Naive B cell (primary cell): ENCODE measurements around the gene NEK11. TPM values are rescaled to one million over a fixed set of nuclear protein-coding genes. Genes with fewer than 3 reads are reported as not detected.
"Not testable (repeated sequence)": the region's sequence is repeated elsewhere in the genome, so short reads cannot be mapped to it uniquely, and the experiment has no call there.

Source experiments
- ATAC-seq, 2 donors: fragments of 150-1000 bp; cut with Tn5 transposase; 2 replicates each; pipeline ENCODE4 v1.10.0; 2021; ENCODE audit warnings: low read depth in 2 of 2, mild to moderate bottlenecking in 2 of 2, moderate library complexity in 2 of 2
- DNase-seq: peaks from one replicate; pipeline ENCODE4 v3.0.0; 2022
- H3K27ac Mint-ChIP-seq, 6 donors: one replicate each; pipeline ENCODE4 v1.8.0; 2020 to 2022; ENCODE audit warnings: mild to moderate bottlenecking in 6 of 6, mixed read lengths in 6 of 6, moderate library complexity in 5 of 6, inconsistent platforms in 2 of 6
- H3K27me3 Mint-ChIP-seq, 3 donors: one replicate each; pipeline ENCODE4 v1.8.0; 2021 to 2022; ENCODE audit warnings: mixed read lengths in 3 of 3, mild to moderate bottlenecking in 1 of 3
- H3K36me3 Mint-ChIP-seq, 2 donors: one replicate each; pipeline ENCODE4 v1.8.0; 2020 to 2022; ENCODE audit warnings: mixed read lengths in 2 of 2, inconsistent platforms in 1 of 2, mild to moderate bottlenecking in 1 of 2
- H3K4me1 Mint-ChIP-seq, 3 donors: one replicate each; pipeline ENCODE4 v1.8.0; 2020 to 2022; ENCODE audit warnings: mixed read lengths in 3 of 3, inconsistent platforms in 1 of 3, mild to moderate bottlenecking in 1 of 3, moderate library complexity in 1 of 3
- H3K4me3 Mint-ChIP-seq, 8 donors: one replicate each; pipeline ENCODE4 v1.8.0; 2020 to 2022; ENCODE audit warnings: mild to moderate bottlenecking in 8 of 8, mixed read lengths in 8 of 8, moderate library complexity in 8 of 8, inconsistent platforms in 2 of 8
- H3K9me3 Mint-ChIP-seq, 7 donors: one replicate each; pipeline ENCODE4 v1.8.0; 2020 to 2022; ENCODE audit warnings: mixed read lengths in 7 of 7, mild to moderate bottlenecking in 5 of 7, inconsistent platforms in 2 of 7, moderate library complexity in 1 of 7
- polyA plus RNA-seq, 6 donors: library from polyadenylated mRNA; unstranded; fragments of 300-500 nt; fragmentation: Illumina TruSeq; gene quantifications; one replicate each; pipeline ENCODE4 v1.2.3, GENCODE V29; 2021; ENCODE audit warnings: low read depth in 6 of 6

NEK11 gene
- polyA plus RNA-seq, 6 donors from 2014 or later: 0.52 to 1.4 (median 0.89) TPM; not detected in 1

DNA sequence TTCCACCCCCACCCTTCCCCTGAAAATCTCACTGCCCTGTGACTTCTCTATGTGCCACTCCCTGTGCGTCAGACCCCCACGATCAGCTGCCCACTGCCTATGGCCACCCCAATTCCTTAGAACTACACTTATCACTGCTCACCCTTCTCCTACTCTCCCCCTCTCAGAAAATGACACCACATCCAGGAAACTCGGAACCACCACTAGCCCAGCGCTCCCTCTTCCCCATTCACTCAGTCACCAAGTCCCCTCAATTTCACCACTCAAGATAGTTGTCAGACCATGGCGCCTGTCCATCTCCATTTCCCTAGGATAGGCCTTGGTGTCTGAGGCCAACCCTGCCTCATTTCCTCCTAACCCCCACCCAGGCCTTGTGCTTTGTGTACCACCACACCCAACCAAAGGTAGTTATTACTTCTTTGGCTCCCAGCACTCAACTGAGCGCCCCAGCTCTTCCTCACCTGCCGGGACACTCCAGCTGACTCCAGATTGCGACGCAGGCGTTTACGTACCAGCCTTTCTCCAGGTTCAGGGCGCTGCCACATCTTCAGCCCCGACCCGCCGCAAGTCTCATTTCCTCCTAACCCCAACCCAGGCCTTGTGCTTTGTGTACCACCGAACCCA, 354.3 kb downstream of the NEK11 start:
- ATAC-seq, DNase-seq, H3K27me3 Mint-ChIP-seq, H3K36me3 Mint-ChIP-seq, H3K9me3 Mint-ChIP-seq: not testable (repeated sequence)
- Mint-ChIP-seq H3K4me3 (peak overlapping the region; percentile 87 to 100 (median 98)), H3K27ac (peak overlapping the region; percentile 14 to 98 (median 84)), H3K4me1 (peaks cover 31 to 37% (median 31%) of the 10 kb centered on the region in 3 donors)

GRCh38 chr3:131381445-131382291, 355.0 kb downstream of the NEK11 start, which contains the start of gene NUDT16:
NUDT16 (plus strand) TSS chr3:131381774; CDS start chr3:131381805, 31 bp downstream.
- peak; percentile 95 to 98 for ATAC-seq
- peak within 1 kb of the TSS; percentile 76 to 98 (median 84) for H3K27ac Mint-ChIP-seq
- peaks cover 38 to 45% (median 38%) of the 10 kb centered on the region in 3 donors for H3K4me1 Mint-ChIP-seq
- no peaks in the 10 kb centered on the region for H3K9me3 Mint-ChIP-seq
- peak; percentile 98 for DNase-seq
- no peaks in the 10 kb centered on the region for H3K27me3 Mint-ChIP-seq
- H3K36me3 Mint-ChIP-seq: peaks cover 0 to 9% of the 10 kb centered on the region in 2 donors
- H3K4me3 Mint-ChIP-seq: peak within 1 kb of the TSS; percentile 87 to 100 (median 98)

- H3K27ac Mint-ChIP-seq: peak overlapping the region in 3 of 6 donors; percentile 47 to 80 (median 64)
- no peak for DNase-seq
- H3K9me3 Mint-ChIP-seq: no peaks in the 10 kb centered on the region
- peaks cover 0 to 9% of the 10 kb centered on the region in 2 donors for H3K36me3 Mint-ChIP-seq
- no peak for ATAC-seq
- H3K4me3 Mint-ChIP-seq: peak overlapping the region in 3 of 8 donors; percentile 2 to 31 (median 30)
- H3K27me3 Mint-ChIP-seq: peaks cover 0 to 5% (median 0%) of the 10 kb centered on the region in 3 donors
- peaks cover 33 to 40% (median 34%) of the 10 kb centered on the region in 3 donors for H3K4me1 Mint-ChIP-seq
Observed at GRCh38 chr3:131386429-131387165, 359.9 kb downstream of the NEK11 start.

DNA sequence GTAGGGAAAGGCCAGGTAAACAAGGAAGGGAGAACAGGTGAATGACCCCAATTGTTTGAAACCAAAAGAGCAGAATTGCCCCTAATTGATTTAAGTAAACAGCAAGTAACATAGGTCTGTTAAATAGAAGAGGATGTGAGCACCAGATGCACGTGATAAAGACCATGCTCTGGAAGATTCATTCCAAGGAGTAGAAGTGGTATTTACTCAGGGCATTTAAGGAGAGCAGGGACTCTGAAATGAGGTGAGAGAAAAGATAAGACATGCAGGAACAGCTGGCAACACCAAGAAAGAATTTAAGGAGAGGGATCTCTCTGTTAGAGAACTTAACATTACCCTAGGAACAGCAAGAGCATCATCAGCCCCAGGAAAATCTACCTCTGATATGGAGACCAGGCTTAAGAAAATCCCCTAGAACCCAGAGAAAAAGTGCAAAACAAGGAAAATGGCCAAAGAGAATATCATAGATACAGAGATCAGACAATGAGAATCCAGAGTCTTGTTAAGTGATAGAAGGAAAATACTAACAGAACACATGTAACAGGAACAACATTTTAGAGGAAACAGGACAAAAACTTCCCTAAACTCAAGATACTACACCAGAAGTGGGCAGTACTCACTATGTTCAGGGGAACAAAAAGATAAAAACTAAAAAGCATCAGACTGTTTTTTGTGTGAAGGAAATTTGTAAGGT, 361.3 kb downstream of the NEK11 start:
- peaks cover 25 to 29% (median 27%) of the 10 kb centered on the region in 3 donors for H3K4me1 Mint-ChIP-seq
- no peak overlapping the region for H3K4me3 Mint-ChIP-seq
- peaks cover 0 to 5% (median 0%) of the 10 kb centered on the region in 3 donors for H3K27me3 Mint-ChIP-seq
- DNase-seq (no peak), ATAC-seq (no peak)
- H3K9me3 Mint-ChIP-seq: no peaks in the 10 kb centered on the region
- no peak overlapping the region for H3K27ac Mint-ChIP-seq
- peaks cover 0 to 9% of the 10 kb centered on the region in 2 donors for H3K36me3 Mint-ChIP-seq

DNA sequence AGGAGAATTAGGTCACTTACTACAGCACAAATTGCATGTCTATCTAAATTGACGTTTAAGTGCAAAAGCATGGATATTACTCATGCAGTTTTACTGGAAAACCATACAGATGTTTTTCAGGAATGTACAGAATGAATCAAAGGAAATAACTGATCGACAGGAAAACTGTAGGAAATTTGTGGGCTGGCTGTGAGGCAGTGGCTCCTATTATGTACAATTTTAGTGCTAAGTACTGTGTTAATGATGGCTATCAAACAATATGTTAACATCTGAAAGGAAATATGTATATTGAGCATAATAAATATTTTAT, 361.8 kb downstream of the NEK11 start:
- peaks cover 0 to 9% of the 10 kb centered on the region in 2 donors for H3K36me3 Mint-ChIP-seq
- peaks cover 0 to 5% (median 0%) of the 10 kb centered on the region in 3 donors for H3K27me3 Mint-ChIP-seq
- H3K4me1 Mint-ChIP-seq: peaks cover 25 to 27% (median 26%) of the 10 kb centered on the region in 3 donors
- no peak overlapping the region for H3K4me3 Mint-ChIP-seq
- no peak overlapping the region for H3K27ac Mint-ChIP-seq
- DNase-seq: no peak
- H3K9me3 Mint-ChIP-seq: no peaks in the 10 kb centered on the region
- ATAC-seq: no peak

DNA sequence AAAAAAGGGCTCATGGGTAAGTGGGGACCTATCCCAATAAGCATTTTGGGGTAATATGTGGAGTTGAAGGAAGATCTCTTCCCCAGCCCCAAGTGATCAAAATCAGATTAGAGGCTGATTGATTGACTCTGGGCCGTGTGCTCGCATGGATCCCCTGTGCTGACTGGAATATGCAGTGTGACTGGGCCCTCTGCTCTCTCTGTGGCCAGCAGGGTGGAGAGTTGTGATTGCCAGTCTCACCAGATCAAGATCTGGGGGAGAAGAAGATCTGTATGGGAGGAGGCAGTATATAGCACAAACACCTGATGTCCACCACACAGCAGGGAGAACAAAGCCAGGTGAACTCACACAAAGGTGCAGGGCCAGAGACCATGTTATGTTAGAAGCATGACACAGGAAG, 363.7 kb downstream of the NEK11 start:
- Mint-ChIP-seq H3K27ac (no peak overlapping the region), H3K36me3 (no peaks in the 10 kb centered on the region), H3K4me3 (no peak overlapping the region), H3K4me1 (peaks cover 12 to 15% (median 13%) of the 10 kb centered on the region in 3 donors), H3K27me3 (peaks cover 0 to 5% (median 0%) of the 10 kb centered on the region in 3 donors), H3K9me3 (no peaks in the 10 kb centered on the region)
- DNase-seq: no peak
- ATAC-seq: no peak

- no peak for ATAC-seq
- H3K27ac Mint-ChIP-seq: no peak overlapping the region
- no peaks in the 10 kb centered on the region for H3K36me3 Mint-ChIP-seq
- H3K9me3 Mint-ChIP-seq: no peaks in the 10 kb centered on the region
- H3K27me3 Mint-ChIP-seq: peaks cover 0 to 5% (median 0%) of the 10 kb centered on the region in 3 donors
- H3K4me3 Mint-ChIP-seq: no peak overlapping the region
- no peak for DNase-seq
- no peaks in the 10 kb centered on the region for H3K4me1 Mint-ChIP-seq
Observed at GRCh38 chr3:131393051-131393450, 366.4 kb downstream of the NEK11 start.

GRCh38 chr3:131393868-131394267, 367.2 kb downstream of the NEK11 start:
- H3K36me3 Mint-ChIP-seq: no peaks in the 10 kb centered on the region
- H3K4me1 Mint-ChIP-seq: no peaks in the 10 kb centered on the region
- no peak overlapping the region for H3K27ac Mint-ChIP-seq
- no peak for ATAC-seq
- peaks cover 0 to 5% (median 0%) of the 10 kb centered on the region in 3 donors for H3K27me3 Mint-ChIP-seq
- no peaks in the 10 kb centered on the region for H3K9me3 Mint-ChIP-seq
- no peak for DNase-seq
- H3K4me3 Mint-ChIP-seq: no peak overlapping the region

GRCh38 chr3:131394400-131394799, 367.7 kb downstream of the NEK11 start:
- no peak for ATAC-seq
- H3K27ac Mint-ChIP-seq: no peak overlapping the region

GRCh38 chr3:131396170-131396569, 369.5 kb downstream of the NEK11 start:
- no peaks in the 10 kb centered on the region for H3K36me3 Mint-ChIP-seq
- no peak overlapping the region for H3K4me3 Mint-ChIP-seq
- no peaks in the 10 kb centered on the region for H3K9me3 Mint-ChIP-seq
- no peaks in the 10 kb centered on the region for H3K27me3 Mint-ChIP-seq
- DNase-seq (no peak), ATAC-seq (no peak)
- no peak overlapping the region for H3K27ac Mint-ChIP-seq
- H3K4me1 Mint-ChIP-seq: no peaks in the 10 kb centered on the region

More at GRCh38 chr3:131394400-131394799, 367.7 kb downstream of the NEK11 start:
- Mint-ChIP-seq H3K27me3 (peaks cover 0 to 5% (median 0%) of the 10 kb centered on the region in 3 donors), H3K9me3 (no peaks in the 10 kb centered on the region), H3K36me3 (no peaks in the 10 kb centered on the region), H3K4me1 (no peaks in the 10 kb centered on the region), H3K4me3 (no peak overlapping the region)
- DNase-seq: no peak

GRCh38 chr3:131397889-131398288, 371.2 kb downstream of the NEK11 start:
- Mint-ChIP-seq H3K9me3 (no peaks in the 10 kb centered on the region), H3K27ac (no peak overlapping the region), H3K4me1 (peaks cover 3 to 11% (median 7%) of the 10 kb centered on the region in 3 donors), H3K4me3 (no peak overlapping the region), H3K36me3 (no peaks in the 10 kb centered on the region), H3K27me3 (no peaks in the 10 kb centered on the region)
- DNase-seq: no peak
- no peak for ATAC-seq
